Trophoblast cell (in vitro differentiated cells and primary cell): ENCODE measurements around the gene SLC39A10.
A peak's percentile ranks its signal among the peaks of the same experiment; 100 is the strongest.

Experiments
- DNase-seq, 2 donors: peaks; one replicate each; pipeline ENCODE4 v3.0.0-alpha.2; 2016
- H2AFZ ChIP-seq: 2 replicates; pipeline ENCODE4 v1.6.1; 2013; ENCODE audit warnings: low read length, moderate library complexity, mild to moderate bottlenecking; ENCODE audit not compliant: insufficient read depth, poor library complexity
- H2AK5ac ChIP-seq: 2 replicates; pipeline ENCODE4 v1.6.1; 2013; ENCODE audit warnings: mild to moderate bottlenecking, low read length
- H2BK120ac ChIP-seq: 2 replicates; pipeline ENCODE4 v1.6.1; 2013; ENCODE audit warnings: low read length, mild to moderate bottlenecking, moderate library complexity; ENCODE audit not compliant: insufficient read depth, poor library complexity
- H2BK12ac ChIP-seq: 2 replicates; pipeline ENCODE4 v1.6.1; 2013; ENCODE audit warnings: mild to moderate bottlenecking, low read length, moderate library complexity
- H2BK5ac ChIP-seq: 2 replicates; pipeline ENCODE4 v1.6.1; 2013; ENCODE audit warnings: low read length, low read depth, moderate library complexity, mild to moderate bottlenecking; ENCODE audit not compliant: poor library complexity
- H3K14ac ChIP-seq: 2 replicates; pipeline ENCODE4 v1.6.1; 2013; ENCODE audit warnings: mild to moderate bottlenecking, low read length
- H3K18ac ChIP-seq: 2 replicates; pipeline ENCODE4 v1.6.1; 2013; ENCODE audit warnings: mild to moderate bottlenecking, low read length
- H3K23ac ChIP-seq: 2 replicates; pipeline ENCODE4 v1.6.1; 2013; ENCODE audit warnings: low read length
- H3K27ac ChIP-seq: 2 replicates; pipeline ENCODE4 v1.5.1; 2013; ENCODE audit warnings: low read depth, mild to moderate bottlenecking, inconsistent platforms, low read length, moderate library complexity
- H3K27me3 ChIP-seq: 2 replicates; pipeline ENCODE4 v1.6.1; 2013; ENCODE audit warnings: inconsistent platforms, mild to moderate bottlenecking, low read length, moderate library complexity; ENCODE audit not compliant: insufficient read depth
- H3K36me3 ChIP-seq, 2 experiments: 1 replicate in 1 of 2; 2 replicates in 1 of 2; pipeline ENCODE4 v1.6.1; 2013; ENCODE audit warnings: low read length in 2 of 2, mild to moderate bottlenecking in 2 of 2, moderate library complexity in 1 of 2; ENCODE audit not compliant: insufficient read depth in 2 of 2, control insufficient read depth in 1 of 2
- H3K4ac ChIP-seq: 2 replicates; pipeline ENCODE4 v1.6.1; 2013; ENCODE audit warnings: low read depth, mild to moderate bottlenecking, low read length, moderate library complexity
- H3K4me1 ChIP-seq, 2 experiments: 1 replicate in 1 of 2; 2 replicates in 1 of 2; pipeline ENCODE4 v1.6.1; 2013; ENCODE audit warnings: low read length in 2 of 2, mild to moderate bottlenecking in 2 of 2, moderate library complexity in 1 of 2; ENCODE audit not compliant: insufficient read depth in 2 of 2, control insufficient read depth in 1 of 2
- H3K4me2 ChIP-seq: 2 replicates; pipeline ENCODE4 v1.6.1; 2013; ENCODE audit warnings: inconsistent platforms, mild to moderate bottlenecking, low read length, moderate library complexity
- H3K4me3 ChIP-seq: 2 replicates; pipeline ENCODE4 v1.5.1; 2013; ENCODE audit warnings: mild to moderate bottlenecking, low read depth, low read length, inconsistent platforms
- H3K79me1 ChIP-seq: one replicate; pipeline ENCODE4 v1.6.1; 2013; ENCODE audit warnings: low read length
- H3K79me2 ChIP-seq: 2 replicates; pipeline ENCODE4 v1.6.1; 2013; ENCODE audit warnings: low read length, mild to moderate bottlenecking; ENCODE audit not compliant: control insufficient read depth, insufficient read depth, poor library complexity
- H3K9ac ChIP-seq: 2 replicates; pipeline ENCODE4 v1.6.1; 2013; ENCODE audit warnings: mild to moderate bottlenecking, low read length
- H3K9me3 ChIP-seq: 2 replicates; pipeline ENCODE4 v1.6.1; 2013; ENCODE audit warnings: low read depth, mild to moderate bottlenecking, control low read depth, inconsistent platforms, low read length; ENCODE audit not compliant: insufficient read depth
- H4K12ac ChIP-seq: 2 replicates; pipeline ENCODE4 v1.6.1; 2013; ENCODE audit warnings: low read depth, mild to moderate bottlenecking, low read length, moderate library complexity
- H4K8ac ChIP-seq: 2 replicates; pipeline ENCODE4 v1.6.1; 2013; ENCODE audit warnings: low read depth, mild to moderate bottlenecking, low read length, moderate library complexity
- H4K91ac ChIP-seq: one replicate; pipeline ENCODE4 v1.6.1; 2013; ENCODE audit warnings: low read depth, mild to moderate bottlenecking, low read length, moderate library complexity
- WGBS: extraction: QIAGEN DNeasy Blood & Tissue Kit; methylation state at CpG from one replicate; pipeline ENCODE4 v1.1.7; 2013; ENCODE audit warnings: missing lambda C conversion rate; ENCODE audit not compliant: insufficient read length, insufficient coverage; ENCODE audit errors: extremely low coverage; 5-methylcytosine and 5-hydroxymethylcytosine counted together

SLC39A10 gene

DNA sequence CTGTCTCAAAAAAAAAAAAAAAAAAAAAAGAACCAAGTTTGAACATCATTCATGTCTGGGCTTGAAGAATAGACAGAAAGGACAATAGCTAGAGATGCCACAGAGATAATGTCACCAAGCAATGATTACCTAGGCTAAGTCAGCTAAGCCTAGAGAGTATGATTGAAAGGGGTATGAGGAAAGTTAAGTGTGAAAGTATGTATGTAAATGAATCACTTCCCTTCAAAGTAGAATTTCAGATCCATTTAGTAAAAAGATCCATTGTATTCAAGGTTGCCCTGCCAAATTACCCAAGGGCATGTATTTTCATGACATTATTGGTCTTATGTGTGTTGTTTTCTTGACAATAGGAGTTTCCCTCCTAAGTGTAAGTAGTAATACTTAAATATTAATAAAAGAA lies 34.1 kb upstream of the SLC39A10 start:
- no peak overlapping the region for H3K23ac ChIP-seq

GRCh38 chr2:195626507-195626906 lies 30.5 kb upstream of the SLC39A10 start:
- H3K27ac ChIP-seq, result no peak overlapping the region
- no peaks in the 10 kb centered on the region for H3K27me3 ChIP-seq
- H3K23ac ChIP-seq, result no peak overlapping the region
- H3K36me3 ChIP-seq, result no peaks in the 10 kb centered on the region
- H4K8ac ChIP-seq, result no peak overlapping the region
- no peak overlapping the region for H4K91ac ChIP-seq
- peaks cover 0 to 2% of the 10 kb centered on the region in 2 experiments for H3K4me1 ChIP-seq
- no peak overlapping the region for H2BK120ac ChIP-seq
- no peak overlapping the region for H3K14ac ChIP-seq
- no peak overlapping the region for H3K4me3 ChIP-seq
- no peak overlapping the region for H2BK12ac ChIP-seq
- H2AFZ ChIP-seq, result no peak overlapping the region
- no CpG with 5 or more reads among the region's 2 CpGs for WGBS
- no peak overlapping the region for H2AK5ac ChIP-seq
- H3K4me2 ChIP-seq, result no peak overlapping the region
- no peaks in the 10 kb centered on the region for H3K9me3 ChIP-seq
- no peak overlapping the region for H3K18ac ChIP-seq
- DNase-seq, result peak; percentile 53 to 88
- H3K79me2 ChIP-seq, result no peaks in the 10 kb centered on the region
- H3K9ac ChIP-seq, result no peak overlapping the region
- no peak overlapping the region for H3K4ac ChIP-seq
- no peaks in the 10 kb centered on the region for H3K79me1 ChIP-seq
- H2BK5ac ChIP-seq, result no peak overlapping the region
- H4K12ac ChIP-seq, result no peak overlapping the region

More for the DNA sequence above, 34.1 kb upstream of the SLC39A10 start:
- Histone ChIP-seq H3K14ac (no peak overlapping the region), H2AFZ (no peak overlapping the region), H3K36me3 (no peaks in the 10 kb centered on the region), H2BK120ac (no peak overlapping the region), H3K4me1 (peaks cover 0 to 2% of the 10 kb centered on the region in 2 experiments), H3K27ac (no peak overlapping the region), H3K27me3 (no peaks in the 10 kb centered on the region), H3K4me2 (no peak overlapping the region), H2BK12ac (no peak overlapping the region), H3K79me1 (no peaks in the 10 kb centered on the region), H3K79me2 (no peaks in the 10 kb centered on the region), H4K12ac (no peak overlapping the region), H2BK5ac (no peak overlapping the region), H4K91ac (no peak overlapping the region), H4K8ac (no peak overlapping the region), H3K9ac (no peak overlapping the region), H3K4me3 (no peak overlapping the region), H3K9me3 (no peaks in the 10 kb centered on the region), H3K4ac (no peak overlapping the region), H2AK5ac (no peak overlapping the region), H3K18ac (no peak overlapping the region)
- DNase-seq, result peak in 1 of 2 donors; percentile 48

GRCh38 chr2:195628666-195629065 lies 28.4 kb upstream of the SLC39A10 start:
- Histone ChIP-seq H2AK5ac (no peak overlapping the region), H4K12ac (no peak overlapping the region), H4K8ac (no peak overlapping the region), H3K4me3 (no peak overlapping the region), H3K18ac (no peak overlapping the region), H2BK120ac (no peak overlapping the region), H2BK12ac (no peak overlapping the region), H3K36me3 (peaks cover 0 to under 1% of the 10 kb centered on the region in 2 experiments), H3K14ac (no peak overlapping the region), H3K4me1 (peaks cover 0 to 2% of the 10 kb centered on the region in 2 experiments), H3K79me1 (no peaks in the 10 kb centered on the region), H3K9ac (no peak overlapping the region), H3K27me3 (no peaks in the 10 kb centered on the region), H3K79me2 (no peaks in the 10 kb centered on the region), H3K23ac (no peak overlapping the region), H3K4me2 (no peak overlapping the region), H3K4ac (no peak overlapping the region), H2AFZ (no peak overlapping the region), H3K27ac (no peak overlapping the region), H4K91ac (no peak overlapping the region), H2BK5ac (no peak overlapping the region), H3K9me3 (peaks cover 4% of the 10 kb centered on the region)
- DNase-seq, result peak in 1 of 2 donors; percentile 67
- no CpG with 5 or more reads among the region's 1 CpG for WGBS

- Histone ChIP-seq H2AFZ (no peak overlapping the region), H2BK5ac (no peak overlapping the region), H3K18ac (no peak overlapping the region), H4K12ac (no peak overlapping the region), H3K27ac (no peak overlapping the region), H3K9ac (no peak overlapping the region), H3K9me3 (peaks cover 5% of the 10 kb centered on the region), H3K36me3 (peaks cover 0 to 2% of the 10 kb centered on the region in 2 experiments), H3K27me3 (no peaks in the 10 kb centered on the region), H3K79me1 (no peaks in the 10 kb centered on the region), H3K4me2 (no peak overlapping the region), H3K14ac (no peak overlapping the region), H3K23ac (no peak overlapping the region), H2BK12ac (no peak overlapping the region), H3K4ac (no peak overlapping the region), H3K4me1 (peaks cover 0 to 4% of the 10 kb centered on the region in 2 experiments), H2BK120ac (no peak overlapping the region), H4K8ac (no peak overlapping the region), H3K4me3 (no peak overlapping the region), H3K79me2 (no peaks in the 10 kb centered on the region), H4K91ac (no peak overlapping the region), H2AK5ac (no peak overlapping the region)
- no CpG with 5 or more reads among the region's 10 CpGs for WGBS
- no peak for DNase-seq
Measured at GRCh38 chr2:195632856-195633572, 24.0 kb upstream of the SLC39A10 start.
